ENCODE results near the gene DNAH2.

The DNAH2 gene

DNA sequence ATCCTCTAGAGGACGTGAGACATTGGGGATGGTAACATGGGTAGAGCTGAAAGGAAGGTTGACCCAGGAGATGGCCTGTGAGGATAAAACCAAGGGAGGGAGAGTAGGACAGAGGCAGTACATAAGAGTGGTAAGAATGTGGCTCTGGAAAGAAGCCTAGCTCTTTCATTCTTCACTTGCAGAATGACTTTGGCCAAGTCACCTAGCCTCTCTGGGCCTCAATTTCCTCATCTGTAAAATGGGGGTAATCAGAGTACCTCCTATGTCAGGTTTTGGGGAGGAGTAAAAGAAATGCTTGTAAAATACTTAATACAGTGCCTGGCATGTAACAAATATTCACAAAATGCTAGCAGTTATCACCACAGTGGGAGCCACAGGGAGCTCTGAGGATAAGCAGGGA is 123.3 kb downstream of the DNAH2 start:
- no peak for FAIRE-seq

DNA sequence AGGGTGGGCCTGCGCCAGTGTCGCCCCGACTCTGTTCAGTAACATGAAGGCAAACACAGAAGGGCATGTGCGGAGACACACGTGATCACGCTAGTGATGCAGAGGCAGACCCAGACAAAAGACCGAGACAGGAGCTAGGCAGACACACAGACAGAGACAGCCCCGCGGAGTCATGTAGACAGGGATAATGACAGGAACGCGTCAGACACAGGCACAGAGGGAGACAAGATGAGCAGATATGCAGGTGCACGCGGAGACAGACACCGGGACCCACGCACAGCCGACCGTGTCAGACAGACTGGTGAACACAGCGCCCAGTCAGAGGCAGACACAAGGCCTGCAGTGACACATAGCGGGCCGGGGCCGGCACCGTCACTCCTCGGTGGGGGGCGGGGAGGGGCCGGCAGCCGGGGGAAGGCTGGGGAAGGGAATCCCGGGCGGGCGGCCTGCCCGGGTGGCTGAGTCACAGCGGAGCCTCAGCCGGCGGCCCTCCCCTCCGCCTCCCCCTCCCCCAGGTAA is 123.9 kb downstream of the DNAH2 start:
- no peak for FAIRE-seq

DNA sequence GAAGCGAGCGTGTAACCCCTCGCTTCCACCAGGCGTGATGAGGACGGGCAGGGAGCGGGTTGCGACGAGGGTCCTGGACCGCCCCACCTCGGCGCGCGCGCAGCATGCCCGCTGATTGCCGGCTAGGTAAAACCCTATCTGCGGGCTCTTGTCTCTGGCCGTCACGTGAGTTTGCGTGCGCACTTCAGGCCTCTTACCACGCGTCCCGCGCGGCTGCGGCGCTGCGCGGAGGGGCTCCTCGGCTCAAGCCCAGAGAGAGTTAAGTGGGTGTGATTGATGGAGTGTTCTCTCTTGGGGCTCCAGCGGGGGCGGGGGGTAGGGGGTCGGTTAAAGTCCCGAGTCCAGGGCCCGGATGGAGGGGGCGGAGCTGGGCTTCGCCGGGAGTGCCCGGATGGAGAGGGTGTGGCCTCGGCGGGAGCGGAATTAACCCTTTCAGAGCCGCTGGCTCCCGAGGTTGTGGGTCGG is 124.4 kb downstream of the DNAH2 start:
- FAIRE-seq, result no peak

DNA sequence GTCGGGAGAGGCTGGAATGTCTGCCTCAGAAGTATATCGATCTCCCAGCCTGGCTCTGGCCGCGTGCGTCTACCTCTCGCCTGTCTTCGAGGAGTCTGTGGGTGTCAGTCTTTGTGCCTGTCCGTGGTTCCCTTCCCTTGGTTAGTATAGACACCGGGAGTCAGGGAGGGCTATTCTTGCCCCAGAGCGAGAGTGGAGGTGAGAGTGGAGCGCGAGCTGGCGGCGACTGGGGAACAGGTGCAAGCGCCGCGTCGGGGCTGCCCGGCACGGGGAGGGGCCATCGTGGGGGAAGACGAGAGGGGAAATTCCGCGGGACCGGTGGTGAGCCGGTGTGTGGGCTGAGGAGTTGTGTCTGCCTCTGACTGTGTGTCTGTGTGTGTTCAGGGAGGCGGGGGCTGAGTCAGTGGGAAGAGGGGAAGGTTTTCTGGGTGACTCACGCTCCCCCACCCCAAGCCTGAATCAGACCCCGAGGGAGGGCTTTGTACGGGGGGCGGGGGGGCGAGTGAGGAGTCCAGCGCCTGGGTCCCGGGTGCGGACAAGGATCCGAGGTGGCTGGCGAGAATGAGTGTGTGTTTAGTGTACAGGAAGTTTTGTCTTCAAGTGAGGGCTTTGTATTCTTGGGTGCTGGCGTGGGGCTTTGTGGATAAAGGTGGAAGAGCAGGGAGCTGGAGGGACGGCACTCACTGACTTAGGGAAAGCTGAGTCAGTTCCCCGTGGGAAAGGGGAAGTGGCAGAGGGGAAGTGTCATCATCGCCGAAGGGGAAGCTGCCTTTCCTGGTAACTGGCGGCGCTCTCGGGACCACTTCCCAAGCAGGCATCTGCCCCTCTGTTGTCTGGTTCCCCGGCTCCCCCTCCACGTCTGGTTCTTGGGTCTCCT is 125.1 kb downstream of the DNAH2 start:
- FAIRE-seq, result no peak

DNA sequence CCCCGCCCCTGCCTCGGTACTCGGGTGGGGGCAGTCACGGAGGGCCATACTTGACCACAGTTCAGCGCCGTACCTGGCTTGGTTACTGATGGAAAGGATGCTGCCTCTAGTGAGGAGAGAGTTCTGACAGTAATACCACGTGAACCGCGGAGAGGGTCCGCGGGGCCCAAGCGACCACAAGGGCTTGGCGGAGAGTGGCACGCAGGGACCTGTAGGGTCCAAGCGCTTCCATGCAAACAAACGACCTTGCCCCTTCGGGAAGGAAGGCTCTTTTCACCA is 125.7 kb downstream of the DNAH2 start:
- no peak for FAIRE-seq

DNA sequence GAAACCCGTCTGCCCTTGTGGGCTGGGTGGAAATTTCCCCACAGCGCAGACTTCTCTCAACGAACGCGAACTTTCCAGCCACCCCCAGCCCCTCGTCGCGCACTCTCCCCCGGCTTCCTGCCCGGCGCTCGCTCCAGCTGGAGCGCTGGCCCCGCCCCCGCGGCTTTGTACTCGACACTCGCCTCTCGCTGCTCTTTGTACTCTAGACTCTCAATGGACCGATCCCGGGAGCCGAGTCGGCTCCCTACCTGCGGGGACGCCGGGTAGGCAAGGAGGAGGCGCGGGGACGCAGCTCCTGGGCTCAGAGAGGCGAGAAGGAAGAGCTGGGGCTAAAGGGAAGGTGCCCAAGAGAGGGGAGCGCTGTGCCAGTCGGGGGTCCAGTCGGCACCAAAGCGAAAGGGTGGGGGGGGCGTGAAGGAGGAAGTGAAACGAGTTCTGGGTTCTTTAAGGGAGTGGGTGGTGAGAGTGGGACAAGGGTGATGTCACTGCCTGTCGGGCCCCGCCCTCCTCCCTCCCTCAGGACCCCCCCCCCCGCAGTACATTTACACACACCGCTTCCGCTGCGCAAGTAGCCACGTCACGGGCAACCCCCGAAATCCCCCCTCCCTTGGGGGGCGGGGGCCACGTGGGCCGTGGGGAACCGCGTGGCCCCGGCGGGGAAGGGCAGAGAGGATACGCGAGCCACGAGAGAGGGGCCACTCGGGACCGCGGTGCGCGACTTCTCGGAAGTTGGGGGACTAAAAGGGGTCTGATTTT is 126.2 kb downstream of the DNAH2 start:
- no peak for FAIRE-seq

DNA sequence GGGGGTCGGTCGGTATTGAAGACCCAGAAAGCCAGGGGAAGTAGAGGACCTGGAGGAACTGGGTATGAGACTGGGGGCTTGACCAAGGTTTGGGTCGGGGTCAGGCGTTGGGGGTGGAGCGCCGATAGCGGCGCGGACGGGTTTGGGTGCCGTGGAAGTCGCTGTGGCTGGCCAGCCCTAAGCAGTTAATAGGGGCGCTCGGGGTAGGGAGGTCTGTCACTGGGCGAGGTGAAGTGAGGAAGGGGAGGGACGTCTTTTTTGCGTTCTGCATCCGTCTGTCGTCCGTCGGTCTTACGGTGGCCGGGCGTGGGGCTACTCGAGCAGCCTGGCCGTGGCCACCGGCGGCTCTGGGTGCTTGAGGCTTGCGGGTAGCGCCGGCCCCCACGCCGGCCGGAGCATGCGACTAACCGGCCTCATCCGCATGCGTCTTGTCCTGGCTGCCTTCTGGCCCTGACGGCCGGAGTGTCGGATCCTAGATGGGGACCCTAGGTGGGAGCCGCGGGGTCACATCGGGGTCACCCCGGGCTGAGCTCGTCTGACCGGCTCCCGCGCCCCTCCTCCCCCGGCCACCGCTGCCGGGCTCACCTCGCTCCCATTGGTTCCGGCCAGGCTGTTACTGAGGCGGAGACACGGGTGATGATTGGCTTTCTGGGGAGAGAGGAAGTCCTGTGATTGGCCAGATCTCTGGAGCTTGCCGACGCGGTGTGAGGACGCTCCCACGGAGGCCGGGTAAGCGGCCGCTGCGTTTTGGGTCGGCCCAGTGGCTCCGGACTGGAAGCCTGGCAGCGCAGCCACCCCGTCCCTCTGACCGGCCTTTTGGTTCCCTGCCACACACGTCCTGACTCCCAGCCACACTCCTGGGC is 127.0 kb downstream of the DNAH2 start:
- FAIRE-seq, result no peak

DNA sequence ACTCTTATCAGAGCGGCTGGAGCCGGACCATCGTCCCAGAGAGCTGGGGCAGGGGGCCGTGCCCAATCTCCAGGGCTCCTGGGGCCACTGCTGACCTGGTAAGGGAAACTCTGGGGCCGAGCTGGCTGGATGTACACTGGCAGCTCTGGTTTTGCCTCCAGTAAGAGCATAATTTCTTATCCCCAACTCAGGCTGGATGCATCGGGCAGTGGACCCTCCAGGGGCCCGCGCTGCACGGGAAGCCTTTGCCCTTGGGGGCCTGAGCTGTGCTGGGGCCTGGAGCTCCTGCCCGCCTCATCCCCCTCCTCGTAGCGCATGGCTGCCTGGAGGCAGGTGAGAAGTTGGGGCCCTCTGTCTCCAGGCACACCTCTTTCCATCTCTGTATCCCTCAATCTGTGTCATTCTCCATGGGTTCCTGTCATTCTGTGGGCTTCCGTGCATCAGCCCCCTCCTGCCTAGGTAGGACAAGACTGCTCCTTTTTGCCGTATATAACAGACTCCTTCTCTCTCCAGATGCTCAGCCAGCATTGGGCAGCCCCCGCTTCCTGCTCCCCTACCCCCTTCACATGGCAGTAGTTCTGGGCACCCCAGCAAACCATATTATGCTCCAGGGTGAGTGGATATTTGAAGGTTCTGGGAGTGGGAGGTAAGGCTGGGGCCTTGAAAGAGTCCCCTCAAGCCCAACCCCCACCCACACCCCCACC is 128.0 kb downstream of the DNAH2 start:
- FAIRE-seq, result no peak

DNA sequence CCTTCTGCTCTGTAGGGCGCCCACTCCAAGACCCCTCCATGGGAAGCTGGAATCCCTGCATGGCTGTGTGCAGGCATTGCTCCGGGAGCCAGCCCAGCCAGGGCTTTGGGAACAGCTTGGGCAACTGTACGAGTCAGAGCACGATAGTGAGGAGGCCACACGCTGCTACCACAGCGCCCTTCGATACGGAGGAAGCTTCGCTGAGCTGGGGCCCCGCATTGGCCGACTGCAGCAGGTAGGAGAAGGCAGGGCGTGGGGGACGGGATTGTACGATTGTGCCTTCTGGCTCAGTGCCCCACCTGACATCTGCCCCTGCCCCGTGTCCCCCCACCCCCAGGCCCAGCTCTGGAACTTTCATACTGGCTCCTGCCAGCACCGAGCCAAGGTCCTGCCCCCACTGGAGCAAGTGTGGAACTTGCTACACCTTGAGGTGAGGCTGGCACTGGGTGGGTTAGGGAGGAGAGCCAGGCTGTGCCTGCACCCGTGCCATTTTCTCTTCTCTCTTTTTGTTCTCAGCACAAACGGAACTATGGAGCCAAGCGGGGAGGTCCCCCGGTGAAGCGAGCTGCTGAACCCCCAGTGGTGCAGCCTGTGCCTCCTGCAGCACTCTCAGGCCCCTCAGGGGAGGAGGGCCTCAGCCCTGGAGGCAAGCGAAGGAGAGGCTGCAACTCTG is 128.7 kb downstream of the DNAH2 start:
- no peak for FAIRE-seq

DNA sequence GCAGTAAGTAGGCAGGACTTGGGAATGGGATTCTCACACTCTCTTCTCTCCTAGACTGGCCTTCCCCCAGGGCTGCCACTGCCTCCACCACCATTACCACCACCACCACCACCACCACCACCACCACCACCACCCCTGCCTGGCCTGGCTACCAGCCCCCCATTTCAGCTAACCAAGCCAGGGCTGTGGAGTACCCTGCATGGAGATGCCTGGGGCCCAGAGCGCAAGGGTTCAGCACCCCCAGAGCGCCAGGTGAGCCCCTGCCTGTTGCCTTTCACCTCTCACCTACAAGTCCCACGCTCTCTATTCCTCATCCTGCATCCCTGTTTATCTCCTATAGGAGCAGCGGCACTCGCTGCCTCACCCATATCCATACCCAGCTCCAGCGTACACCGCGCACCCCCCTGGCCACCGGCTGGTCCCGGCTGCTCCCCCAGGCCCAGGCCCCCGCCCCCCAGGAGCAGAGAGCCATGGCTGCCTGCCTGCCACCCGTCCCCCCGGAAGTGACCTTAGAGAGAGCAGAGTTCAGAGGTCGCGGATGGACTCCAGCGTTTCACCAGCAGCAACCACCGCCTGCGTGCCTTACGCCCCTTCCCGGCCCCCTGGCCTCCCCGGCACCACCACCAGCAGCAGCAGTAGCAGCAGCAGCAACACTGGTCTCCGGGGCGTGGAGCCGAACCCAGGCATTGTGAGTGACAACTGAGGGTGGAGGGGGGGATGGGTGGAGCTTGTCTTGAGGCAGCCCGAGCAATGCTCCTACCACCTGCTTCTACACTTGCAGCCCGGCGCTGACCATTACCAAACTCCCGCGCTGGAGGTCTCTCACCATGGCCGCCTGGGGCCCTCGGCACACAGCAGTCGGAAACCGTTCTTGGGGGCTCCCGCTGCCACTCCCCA is 129.5 kb downstream of the DNAH2 start:
- FAIRE-seq, result no peak

DNA sequence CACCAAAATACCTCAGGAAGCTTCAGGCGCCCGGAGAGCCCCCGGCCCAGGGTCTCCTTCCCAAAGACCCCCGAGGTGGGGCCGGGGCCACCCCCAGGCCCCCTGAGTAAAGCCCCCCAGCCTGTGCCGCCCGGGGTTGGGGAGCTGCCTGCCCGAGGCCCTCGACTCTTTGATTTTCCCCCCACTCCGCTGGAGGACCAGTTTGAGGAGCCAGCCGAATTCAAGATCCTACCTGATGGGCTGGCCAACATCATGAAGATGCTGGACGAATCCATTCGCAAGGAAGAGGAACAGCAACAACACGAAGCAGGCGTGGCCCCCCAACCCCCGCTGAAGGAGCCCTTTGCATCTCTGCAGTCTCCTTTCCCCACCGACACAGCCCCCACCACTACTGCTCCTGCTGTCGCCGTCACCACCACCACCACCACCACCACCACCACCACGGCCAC is 130.6 kb downstream of the DNAH2 start:
- FAIRE-seq, result no peak

DNA sequence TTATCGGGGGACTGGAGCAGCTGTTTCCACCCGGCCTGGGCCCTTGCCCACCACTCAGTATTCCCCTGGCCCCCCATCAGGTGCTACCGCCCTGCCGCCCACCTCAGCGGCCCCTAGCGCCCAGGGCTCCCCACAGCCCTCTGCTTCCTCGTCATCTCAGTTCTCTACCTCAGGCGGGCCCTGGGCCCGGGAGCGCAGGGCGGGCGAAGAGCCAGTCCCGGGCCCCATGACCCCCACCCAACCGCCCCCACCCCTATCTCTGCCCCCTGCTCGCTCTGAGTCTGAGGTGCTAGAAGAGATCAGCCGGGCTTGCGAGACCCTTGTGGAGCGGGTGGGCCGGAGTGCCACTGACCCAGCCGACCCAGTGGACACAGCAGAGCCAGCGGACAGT is 131.2 kb downstream of the DNAH2 start:
- FAIRE-seq, result no peak

DNA sequence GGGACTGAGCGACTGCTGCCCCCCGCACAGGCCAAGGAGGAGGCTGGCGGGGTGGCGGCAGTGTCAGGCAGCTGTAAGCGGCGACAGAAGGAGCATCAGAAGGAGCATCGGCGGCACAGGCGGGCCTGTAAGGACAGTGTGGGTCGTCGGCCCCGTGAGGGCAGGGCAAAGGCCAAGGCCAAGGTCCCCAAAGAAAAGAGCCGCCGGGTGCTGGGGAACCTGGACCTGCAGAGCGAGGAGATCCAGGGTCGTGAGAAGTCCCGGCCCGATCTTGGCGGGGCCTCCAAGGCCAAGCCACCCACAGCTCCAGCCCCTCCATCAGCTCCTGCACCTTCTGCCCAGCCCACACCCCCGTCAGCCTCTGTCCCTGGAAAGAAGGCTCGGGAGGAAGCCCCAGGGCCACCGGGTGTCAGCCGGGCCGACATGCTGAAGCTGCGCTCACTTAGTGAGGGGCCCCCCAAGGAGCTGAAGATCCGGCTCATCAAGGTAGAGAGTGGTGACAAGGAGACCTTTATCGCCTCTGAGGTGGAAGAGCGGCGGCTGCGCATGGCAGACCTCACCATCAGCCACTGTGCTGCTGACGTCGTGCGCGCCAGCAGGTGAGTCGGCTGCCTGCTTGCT is 131.7 kb downstream of the DNAH2 start:
- no peak for FAIRE-seq

DNA sequence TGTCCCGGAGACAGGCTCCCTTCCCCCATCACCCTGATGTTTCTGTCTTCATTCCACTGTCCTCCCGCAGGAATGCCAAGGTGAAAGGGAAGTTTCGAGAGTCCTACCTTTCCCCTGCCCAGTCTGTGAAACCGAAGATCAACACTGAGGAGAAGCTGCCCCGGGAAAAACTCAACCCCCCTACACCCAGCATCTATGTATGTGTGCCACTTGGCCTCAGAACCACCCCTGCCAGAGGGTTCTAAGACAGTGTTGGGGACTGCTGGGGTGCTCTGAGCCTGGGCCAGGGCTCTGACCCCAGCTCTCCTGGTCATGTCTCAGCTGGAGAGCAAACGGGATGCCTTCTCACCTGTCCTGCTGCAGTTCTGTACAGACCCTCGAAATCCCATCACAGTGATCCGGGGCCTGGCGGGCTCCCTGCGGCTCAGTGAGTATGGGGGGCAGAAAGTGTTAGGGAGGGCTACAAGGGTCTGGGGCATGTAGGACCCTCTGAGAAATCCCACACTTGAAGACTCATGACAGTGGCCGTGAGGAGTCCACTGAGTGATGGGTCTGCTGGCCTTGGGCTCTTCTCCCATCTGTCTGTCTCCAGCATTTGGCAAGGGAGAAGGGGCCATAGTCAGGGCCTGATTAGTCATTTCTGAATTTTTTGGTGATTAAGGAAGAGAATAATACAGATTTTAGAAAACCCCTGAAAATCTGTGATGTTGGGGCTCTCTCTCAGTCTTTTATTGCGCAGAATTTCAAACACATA is 132.4 kb downstream of the DNAH2 start:
- no peak for FAIRE-seq

DNA sequence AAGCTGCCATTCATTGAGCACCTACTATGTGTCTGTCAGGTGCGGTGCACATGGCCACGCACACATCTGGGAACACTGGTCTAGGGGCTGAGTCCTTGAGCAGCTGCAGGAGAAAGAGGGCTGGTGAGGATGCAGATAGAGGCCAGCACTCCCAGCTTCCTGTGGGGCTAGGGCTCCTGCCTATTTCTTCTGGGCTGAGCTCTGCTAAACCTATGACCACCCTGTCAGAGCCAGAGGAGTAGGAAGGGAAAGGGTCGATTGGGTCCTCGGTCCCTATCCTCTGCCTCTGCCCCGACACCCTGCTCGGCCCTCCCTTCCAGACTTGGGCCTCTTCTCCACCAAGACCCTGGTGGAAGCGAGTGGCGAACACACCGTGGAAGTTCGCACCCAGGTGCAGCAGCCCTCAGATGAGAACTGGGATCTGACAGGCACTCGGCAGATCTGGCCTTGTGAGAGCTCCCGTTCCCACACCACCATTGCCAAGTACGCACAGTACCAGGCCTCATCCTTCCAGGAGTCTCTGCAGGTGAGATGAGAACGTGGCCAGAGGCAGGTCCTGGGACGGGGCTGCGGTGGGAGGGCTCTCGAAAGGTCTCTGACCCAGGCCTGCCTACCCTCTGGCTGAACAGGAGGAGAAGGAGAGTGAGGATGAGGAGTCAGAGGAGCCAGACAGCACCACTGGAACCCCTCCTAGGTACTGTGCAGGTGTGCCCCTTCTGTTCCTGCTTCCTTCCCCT is 133.3 kb downstream of the DNAH2 start:
- no peak for FAIRE-seq

DNA sequence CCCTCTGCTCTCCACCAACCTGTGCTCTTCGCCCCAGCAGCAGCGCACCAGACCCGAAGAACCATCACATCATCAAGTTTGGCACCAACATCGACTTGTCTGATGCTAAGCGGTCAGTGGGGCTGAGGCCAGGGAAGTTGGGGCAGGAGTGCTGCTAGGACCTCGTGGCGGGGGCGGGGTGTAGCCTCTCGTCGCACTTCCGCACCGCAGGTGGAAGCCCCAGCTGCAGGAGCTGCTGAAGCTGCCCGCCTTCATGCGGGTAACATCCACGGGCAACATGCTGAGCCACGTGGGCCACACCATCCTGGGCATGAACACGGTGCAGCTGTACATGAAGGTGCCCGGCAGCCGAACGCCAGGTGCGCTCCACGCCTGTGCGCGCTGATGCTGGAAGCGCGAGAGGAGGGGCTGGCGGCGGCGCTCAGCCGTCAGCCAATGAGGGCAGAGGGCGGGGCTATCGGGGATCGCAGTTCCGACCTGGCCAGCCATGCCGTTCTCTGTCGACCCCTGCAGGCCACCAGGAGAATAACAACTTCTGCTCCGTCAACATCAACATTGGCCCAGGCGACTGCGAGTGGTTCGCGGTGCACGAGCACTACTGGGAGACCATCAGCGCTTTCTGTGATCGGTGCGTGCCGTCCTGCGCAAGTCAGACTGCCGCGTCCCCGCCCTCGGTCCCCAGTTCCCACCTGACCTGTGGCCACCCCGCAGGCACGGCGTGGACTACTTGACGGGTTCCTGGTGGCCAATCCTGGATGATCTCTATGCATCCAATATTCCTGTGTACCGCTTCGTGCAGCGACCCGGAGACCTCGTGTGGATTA is 134.1 kb downstream of the DNAH2 start:
- FAIRE-seq, result peak; percentile 36

DNA sequence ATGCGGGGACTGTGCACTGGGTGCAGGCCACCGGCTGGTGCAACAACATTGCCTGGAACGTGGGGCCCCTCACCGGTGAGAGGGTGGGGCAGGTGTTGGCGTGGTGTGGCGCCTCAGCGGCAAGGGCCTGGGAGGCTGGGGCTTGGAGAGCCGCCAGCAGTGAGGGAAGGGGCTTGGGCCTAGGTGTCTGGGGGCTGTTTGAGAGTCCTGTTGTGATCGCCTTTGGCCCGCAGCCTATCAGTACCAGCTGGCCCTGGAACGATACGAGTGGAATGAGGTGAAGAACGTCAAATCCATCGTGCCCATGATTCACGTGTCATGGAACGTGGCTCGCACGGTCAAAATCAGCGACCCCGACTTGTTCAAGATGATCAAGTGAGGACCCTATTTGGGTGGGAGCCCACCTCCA is 134.7 kb downstream of the DNAH2 start:
- no peak for FAIRE-seq
